C4-2B (cell line): ENCODE data around the gene PIM3.

Source experiments
- H3K27ac ChIP-seq: fragments of 450-650 bp; 2 replicates; pipeline ENCODE4 v1.5.1; 2017
- CTCF ChIP-seq: fragments of 450-650 bp; conservative IDR thresholded peaks from 2 replicates; pipeline ENCODE4 v1.5.1; 2017; ENCODE audit warnings: mild to moderate bottlenecking
- ZFX ChIP-seq: fragments of 450-650 bp; IDR thresholded peaks from 2 replicates; pipeline ENCODE4 v1.6.1; 2017

PIM3 gene

DNA sequence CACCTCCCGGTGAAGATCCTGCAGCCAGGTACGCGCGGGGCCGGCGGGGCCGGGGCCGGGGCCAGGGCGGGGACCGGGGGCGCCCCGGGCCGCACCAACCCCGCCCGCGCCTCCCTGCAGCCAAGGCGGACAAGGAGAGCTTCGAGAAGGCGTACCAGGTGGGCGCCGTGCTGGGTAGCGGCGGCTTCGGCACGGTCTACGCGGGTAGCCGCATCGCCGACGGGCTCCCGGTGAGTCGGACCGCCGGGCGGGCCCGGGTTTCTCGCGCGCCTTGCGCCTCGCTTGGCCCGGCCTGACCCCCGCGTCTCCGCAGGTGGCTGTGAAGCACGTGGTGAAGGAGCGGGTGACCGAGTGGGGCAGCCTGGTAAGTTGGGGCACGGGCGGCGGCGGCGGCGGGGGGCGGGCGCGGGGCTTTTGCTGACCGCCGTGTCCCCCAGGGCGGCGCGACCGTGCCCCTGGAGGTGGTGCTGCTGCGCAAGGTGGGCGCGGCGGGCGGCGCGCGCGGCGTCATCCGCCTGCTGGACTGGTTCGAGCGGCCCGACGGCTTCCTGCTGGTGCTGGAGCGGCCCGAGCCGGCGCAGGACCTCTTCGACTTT lies 531 bp downstream of the PIM3 start:
- TF ChIP-seq ZFX (peak; percentile 68), CTCF (no peak)
- peak overlapping the region; percentile 98 for H3K27ac ChIP-seq

DNA sequence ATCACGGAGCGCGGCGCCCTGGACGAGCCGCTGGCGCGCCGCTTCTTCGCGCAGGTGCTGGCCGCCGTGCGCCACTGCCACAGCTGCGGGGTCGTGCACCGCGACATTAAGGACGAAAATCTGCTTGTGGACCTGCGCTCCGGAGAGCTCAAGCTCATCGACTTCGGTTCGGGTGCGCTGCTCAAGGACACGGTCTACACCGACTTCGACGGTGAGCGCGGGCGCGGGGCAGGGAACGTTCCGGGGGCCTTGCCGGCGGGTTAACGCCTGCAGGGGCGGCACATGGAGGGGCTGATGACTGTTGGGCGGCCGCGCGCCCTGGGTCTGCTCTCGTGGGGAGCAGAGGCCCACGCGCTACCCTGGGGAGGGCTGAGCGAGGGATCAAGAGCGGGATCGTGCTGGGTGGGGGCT lies 1.0 kb downstream of the PIM3 start:
- TF ChIP-seq ZFX (no peak), CTCF (no peak)
- H3K27ac ChIP-seq = peak overlapping the region; percentile 98

DNA sequence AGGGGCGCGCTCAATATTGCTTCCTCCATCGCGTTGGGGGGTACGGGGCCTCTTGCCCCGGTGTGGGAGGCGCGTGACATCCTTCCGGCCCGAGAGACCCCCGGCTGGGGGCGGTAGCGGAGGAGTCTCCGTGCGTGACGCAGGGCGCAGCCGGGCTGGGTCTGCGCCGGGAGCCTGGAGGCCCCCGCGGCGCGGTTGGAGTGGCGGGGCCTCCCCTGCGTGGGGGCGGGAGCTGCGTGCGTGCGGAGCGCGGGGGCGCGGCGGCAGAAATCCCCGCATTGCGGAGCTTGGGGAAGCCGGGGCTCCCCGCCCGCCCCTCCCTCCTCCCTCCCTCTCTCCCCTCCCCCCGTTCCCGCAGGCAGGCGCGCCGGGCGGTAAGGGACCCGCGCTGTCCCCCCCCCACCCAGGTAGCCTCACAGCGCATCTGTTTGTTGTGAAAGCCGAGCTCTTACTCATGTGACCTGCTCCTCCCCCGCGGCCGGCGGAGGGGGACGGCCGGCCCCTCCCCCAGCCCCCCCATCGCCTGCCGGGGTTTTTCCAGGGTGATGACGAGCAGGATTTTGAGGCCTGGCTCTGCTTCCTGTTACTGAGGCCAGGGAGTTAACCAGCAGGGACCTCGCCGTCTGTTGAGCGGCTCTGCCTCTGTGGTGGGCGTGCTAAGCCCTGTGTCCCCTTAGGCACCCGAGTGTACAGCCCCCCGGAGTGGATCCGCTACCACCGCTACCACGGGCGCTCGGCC lies 1.6 kb downstream of the PIM3 start:
- TF ChIP-seq CTCF = no peak
- H3K27ac ChIP-seq = peak overlapping the region; percentile 98

DNA sequence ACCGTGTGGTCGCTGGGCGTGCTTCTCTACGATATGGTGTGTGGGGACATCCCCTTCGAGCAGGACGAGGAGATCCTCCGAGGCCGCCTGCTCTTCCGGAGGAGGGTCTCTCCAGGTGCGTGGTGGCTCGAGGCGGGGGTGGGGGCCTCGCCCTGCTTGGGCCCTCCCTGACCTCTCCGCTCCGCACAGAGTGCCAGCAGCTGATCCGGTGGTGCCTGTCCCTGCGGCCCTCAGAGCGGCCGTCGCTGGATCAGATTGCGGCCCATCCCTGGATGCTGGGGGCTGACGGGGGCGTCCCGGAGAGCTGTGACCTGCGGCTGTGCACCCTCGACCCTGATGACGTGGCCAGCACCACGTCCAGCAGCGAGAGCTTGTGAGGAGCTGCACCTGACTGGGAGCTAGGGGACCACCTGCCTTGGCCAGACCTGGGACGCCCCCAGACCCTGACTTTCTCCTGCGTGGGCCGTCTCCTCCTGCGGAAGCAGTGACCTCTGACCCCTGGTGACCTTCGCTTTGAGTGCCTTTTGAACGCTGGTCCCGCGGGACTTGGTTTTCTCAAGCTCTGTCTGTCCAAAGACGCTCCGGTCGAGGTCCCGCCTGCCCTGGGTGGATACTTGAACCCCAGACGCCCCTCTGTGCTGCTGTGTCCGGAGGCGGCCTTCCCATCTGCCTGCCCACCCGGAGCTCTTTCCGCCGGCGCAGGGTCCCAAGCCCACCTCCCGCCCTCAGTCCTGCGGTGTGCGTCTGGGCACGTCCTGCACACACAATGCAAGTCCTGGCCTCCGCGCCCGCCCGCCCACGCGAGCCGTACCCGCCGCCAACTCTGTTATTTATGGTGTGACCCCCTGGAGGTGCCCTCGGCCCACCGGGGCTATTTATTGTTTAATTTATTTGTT lies 2.4 kb downstream of the PIM3 start:
- peak overlapping the region; percentile 98 for H3K27ac ChIP-seq
- no peak for TF ChIP-seq ZFX

DNA sequence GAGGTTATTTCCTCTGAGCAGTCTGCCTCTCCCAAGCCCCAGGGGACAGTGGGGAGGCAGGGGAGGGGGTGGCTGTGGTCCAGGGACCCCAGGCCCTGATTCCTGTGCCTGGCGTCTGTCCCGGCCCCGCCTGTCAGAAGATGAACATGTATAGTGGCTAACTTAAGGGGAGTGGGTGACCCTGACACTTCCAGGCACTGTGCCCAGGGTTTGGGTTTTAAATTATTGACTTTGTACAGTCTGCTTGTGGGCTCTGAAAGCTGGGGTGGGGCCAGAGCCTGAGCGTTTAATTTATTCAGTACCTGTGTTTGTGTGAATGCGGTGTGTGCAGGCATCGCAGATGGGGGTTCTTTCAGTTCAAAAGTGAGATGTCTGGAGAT lies 3.1 kb downstream of the PIM3 start:
- TF ChIP-seq CTCF (no peak), ZFX (no peak)
- no peak overlapping the region; the same call in 1 of the 2 replicates for H3K27ac ChIP-seq

GRCh38 chr22:49964136-49965090 lies 3.8 kb downstream of the PIM3 start:
- H3K27ac ChIP-seq = no peak overlapping the region
- TF ChIP-seq ZFX (no peak), CTCF (no peak)
